MV-4-11 (cell line): Measurements from ENCODE around the gene RAB8A.

Source experiments
- DNase-seq: peaks from one replicate; lab custom pipeline; 2025; lab: John Stamatoyannopoulos, UW

The RAB8A gene

GRCh38 chr19:16142032-16142580 lies 30.4 kb downstream of the RAB8A start:
- peak; percentile 76 for DNase-seq

- DNase-seq = peak; percentile 45
Measured at GRCh38 chr19:16143399-16144215, 31.9 kb downstream of the RAB8A start, which contains the start of gene HSH2D. HSH2D (plus strand) TSS chr19:16143685; CDS start chr19:16148751, 5,066 bp downstream.

GRCh38 chr19:16144216-16144581 lies 32.5 kb downstream of the RAB8A start:
- no peak for DNase-seq

DNA sequence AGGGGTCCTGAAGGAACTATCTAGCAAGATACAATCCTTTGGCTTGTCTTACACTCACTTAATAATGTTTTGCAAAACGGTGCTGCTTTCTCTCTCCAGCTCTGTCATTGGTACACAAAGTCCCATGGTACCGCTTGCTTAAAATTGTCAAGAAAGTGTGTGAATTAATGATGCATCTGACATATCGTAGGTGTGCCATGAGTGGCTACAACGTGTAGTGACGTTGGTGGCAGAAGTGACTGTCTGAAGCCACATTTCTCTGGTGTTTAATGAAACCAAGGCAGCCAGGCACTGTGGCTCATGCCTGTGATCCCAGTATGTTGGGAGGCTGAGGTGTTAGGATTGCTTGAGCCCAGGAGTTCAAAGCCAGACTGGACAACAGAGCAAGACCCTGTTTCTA lies 34.4 kb downstream of the RAB8A start:
- no peak for DNase-seq

DNA sequence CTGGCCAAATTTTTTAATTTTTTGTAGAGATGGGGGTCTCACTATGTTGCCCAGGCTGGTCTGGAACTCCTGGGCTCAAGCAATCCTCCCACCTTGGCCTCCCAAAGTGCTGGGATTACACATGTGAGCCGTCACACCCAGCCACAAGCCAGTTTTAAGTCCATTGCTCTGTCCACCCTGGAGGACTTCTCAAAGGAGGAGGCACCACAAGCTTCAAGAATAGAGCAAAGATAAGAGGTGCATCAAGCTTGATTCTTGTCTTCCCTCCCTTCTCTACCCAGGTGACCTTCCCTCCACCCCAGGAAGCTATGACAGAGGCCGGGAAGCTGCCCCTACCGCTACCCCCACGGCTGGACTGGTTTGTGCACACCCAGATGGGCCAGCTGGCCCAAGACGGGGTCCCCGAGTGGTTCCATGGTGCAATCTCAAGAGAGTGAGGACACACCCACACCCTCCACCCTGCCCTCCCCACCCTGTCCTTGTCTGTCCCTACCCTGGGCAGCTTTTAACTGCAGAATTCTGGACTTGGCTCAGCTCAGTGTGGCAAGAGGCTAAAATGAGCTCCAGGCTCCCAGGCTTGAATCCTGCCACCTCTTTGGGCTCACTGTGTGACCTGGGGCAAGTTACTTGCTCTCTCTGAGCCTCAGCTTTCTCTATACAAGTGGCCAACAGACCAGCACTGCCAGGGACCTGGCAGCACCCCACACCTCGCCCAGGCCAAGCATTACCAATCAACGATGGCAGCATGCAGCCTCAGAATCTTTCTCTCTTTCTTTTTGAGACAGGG lies 36.9 kb downstream of the RAB8A start:
- peak; percentile 71 for DNase-seq

- DNase-seq = peak; percentile 50
Measured at GRCh38 chr19:16153582-16154336, 42.1 kb downstream of the RAB8A start.

GRCh38 chr19:16154557-16154956 lies 42.9 kb downstream of the RAB8A start:
- DNase-seq = no peak

DNA sequence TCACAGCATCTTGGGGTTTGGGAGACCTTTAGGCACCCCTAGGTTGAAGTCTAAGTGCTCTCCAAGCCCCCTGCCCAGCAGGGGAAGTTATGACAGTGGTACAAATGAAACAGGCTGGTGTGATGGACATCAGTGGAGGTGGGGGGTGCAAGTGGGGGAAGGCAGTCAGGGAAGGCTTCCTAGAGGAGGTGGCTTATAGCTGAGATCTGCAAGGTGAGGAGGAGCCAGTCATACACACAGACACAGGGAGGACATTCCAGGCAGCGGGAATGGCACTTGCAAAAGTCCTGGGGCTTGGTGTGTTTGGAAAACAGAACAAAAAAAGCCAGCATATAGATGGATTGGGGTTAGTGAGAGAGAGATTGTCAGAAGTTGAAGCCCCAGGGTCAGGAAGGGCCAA lies 43.4 kb downstream of the RAB8A start:
- DNase-seq = no peak

- DNase-seq = peak; percentile 41
Measured at GRCh38 chr19:16156904-16157303, 45.2 kb downstream of the RAB8A start.

DNA sequence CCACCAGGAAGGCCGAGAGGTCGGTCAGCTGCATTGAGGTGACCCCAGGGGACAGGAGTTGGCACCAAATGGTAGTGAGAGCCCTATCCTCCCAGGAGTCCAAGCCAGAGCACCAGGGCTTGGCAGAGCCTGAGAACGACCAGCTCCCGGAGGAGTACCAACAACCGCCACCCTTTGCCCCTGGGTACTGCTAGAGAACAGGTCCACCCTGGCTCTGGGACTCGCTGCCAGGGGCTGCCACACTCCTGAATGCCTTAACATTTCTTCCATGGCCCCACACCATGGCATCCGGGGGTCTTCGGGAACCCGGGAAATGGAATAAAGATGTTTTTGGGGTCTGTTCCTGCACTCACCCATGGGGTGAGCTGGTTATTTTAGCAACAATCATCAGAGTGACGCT lies 45.9 kb downstream of the RAB8A start:
- no peak for DNase-seq

- DNase-seq = no peak
Measured at GRCh38 chr19:16159655-16160054, 48.0 kb downstream of the RAB8A start.

DNA sequence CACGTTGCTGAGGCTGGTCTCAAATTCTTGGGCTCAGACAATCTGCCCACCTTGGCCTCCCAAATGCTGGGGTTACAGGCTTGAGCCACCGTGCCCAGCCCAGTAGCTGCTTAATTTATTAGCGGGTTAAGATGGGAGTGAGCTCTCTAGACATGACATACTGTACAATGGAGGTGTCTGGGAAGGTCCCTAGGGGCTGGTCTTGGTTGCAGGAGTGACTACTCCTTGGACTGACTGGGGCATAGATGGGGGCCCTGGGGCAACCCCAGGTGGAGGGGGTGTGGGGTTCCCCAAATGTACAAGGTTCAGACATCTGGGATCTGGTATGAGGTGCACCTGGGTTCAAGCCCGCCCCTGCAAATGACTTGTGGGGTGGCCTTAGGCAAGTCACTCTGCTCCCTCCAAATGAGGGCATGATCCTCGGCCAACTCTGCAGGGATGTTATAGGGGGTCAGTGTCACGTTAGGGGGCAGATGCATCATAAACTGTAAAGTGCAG lies 48.8 kb downstream of the RAB8A start:
- DNase-seq = no peak

DNA sequence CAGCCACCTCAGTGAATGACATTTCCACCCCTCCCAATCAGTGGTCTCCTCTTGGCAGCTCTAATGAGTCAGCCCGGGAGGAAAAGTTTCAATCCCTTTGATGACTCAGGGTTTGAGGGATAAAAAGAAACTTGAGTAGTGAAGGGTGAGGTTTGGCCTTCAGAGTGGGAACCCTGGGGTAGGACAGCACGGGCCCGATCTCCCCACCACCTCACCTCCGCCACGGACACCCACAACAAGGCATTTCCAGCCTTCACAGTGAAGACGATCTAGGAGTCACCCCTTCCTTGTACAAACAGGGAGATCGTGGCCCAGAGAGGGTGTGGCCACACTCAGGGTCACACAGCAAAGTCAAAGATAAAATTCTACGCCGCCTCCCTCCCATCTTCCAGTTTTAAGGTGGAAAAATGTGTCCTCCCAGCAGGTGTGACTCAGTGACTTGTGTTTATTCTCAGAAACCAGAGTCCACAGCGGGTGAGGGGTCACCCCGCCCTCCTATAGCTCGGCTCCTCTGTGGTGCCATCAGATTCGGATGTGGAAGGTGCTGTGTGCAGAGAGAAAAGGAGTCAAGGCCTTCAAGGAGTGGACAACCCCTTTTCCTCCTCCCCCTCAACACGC lies 49.4 kb downstream of the RAB8A start:
- DNase-seq = peak; percentile 87

- DNase-seq = peak; percentile 35
Measured at GRCh38 chr19:16161840-16162239, 50.2 kb downstream of the RAB8A start.

DNA sequence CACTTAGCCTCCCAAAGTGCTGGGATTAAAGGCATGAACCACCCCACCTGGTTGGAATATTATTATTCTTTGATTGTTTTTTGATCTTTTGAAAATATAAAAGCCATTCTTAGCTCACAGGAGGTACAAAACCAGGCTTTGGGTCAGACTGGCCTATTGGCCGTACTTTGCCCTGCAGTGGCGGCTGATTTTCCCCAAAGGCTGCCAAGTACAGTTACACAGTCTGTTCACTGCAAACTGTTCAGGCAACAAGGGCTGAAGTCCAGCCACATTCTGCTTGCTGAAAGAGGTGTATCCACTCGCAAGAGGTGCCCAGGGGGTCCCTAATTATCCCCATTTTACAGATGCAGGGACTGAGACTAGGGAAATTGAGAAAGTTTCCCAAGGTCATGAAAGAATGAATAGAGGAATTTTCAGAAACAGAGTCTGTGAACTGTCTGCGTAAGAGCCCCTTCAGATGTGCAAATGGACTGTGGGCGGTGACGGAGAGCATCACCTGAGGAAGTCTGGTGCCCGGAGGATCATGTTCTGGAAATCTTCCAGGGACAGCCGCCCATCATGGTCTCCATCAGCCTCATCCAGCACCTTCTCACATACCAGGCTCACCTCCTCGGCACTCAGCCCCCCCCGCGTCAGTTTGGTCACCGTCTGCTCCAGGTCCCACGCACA lies 52.7 kb downstream of the RAB8A start:
- no peak for DNase-seq

- no peak for DNase-seq
Measured at GRCh38 chr19:16166417-16166816, 54.7 kb downstream of the RAB8A start.

GRCh38 chr19:16167055-16167454 lies 55.4 kb downstream of the RAB8A start:
- DNase-seq = no peak

GRCh38 chr19:16168465-16169081 lies 56.9 kb downstream of the RAB8A start:
- peak; percentile 96 for DNase-seq

DNA sequence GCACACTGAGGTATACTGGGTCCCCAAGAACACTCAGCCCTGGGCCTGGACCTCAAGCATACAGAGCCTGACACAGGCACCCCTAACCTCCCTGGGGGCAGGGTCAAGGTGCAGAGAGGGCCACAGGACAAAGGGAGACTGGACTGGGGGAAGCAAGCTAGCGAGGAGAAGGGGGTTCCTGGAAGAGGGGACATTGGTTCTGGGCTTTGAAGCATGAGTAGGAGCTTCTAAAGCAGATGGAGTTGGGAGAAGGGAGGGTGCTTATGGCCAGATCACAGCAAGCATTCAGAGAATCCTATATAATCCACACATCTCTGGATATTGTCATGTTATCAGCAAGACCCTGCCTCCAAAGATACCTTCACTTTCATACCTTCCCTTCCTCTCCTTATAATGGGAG lies 58.4 kb downstream of the RAB8A start:
- no peak for DNase-seq

GRCh38 chr19:16175954-16176353 lies 64.3 kb downstream of the RAB8A start:
- DNase-seq = no peak

GRCh38 chr19:16178866-16179265 lies 67.2 kb downstream of the RAB8A start:
- peak; percentile 68 for DNase-seq
